WERI-Rb-1 (cell line): ENCODE results near the gene CHD1L.
A peak's percentile ranks its signal among the peaks of the same experiment; 100 is the strongest.

Experiments used
- DNase-seq: peaks from one replicate; pipeline ENCODE4 v3.0.0-alpha.2; 2020
- H3K27ac ChIP-seq: fragments of 250-450 bp; sonication (Bioruptor Pico); 2 replicates; pipeline ENCODE4 v1.5.1; 2020; ENCODE audit warnings: mild to moderate bottlenecking, moderate library complexity
- H3K27me3 ChIP-seq: fragments of 250-450 bp; sonication (Bioruptor Pico); 2 replicates; pipeline ENCODE4 v1.5.1; 2021; ENCODE audit warnings: mild to moderate bottlenecking, low read depth, moderate library complexity; ENCODE audit not compliant: insufficient read depth, severe bottlenecking
- H3K36me3 ChIP-seq: fragments of 250-450 bp; sonication (Bioruptor Pico); 2 replicates; pipeline ENCODE4 v1.5.1; 2020; ENCODE audit warnings: mild to moderate bottlenecking, moderate library complexity
- H3K4me3 ChIP-seq: 2 replicates; pipeline ENCODE4 v1.5.1; 2011; ENCODE audit warnings: low read depth, mild to moderate bottlenecking, control low read depth, low read length
- H3K9me3 ChIP-seq: fragments of 250-450 bp; sonication (Bioruptor Pico); 2 replicates; pipeline ENCODE4 v1.5.1; 2021; ENCODE audit warnings: mild to moderate bottlenecking, moderate library complexity; ENCODE audit not compliant: severe bottlenecking
- CTCF ChIP-seq: IDR thresholded peaks from 2 replicates; pipeline ENCODE4 v1.5.1; 2011; ENCODE audit warnings: low read depth, mild to moderate bottlenecking, control low read depth, inconsistent platforms, low read length

The CHD1L gene

DNA sequence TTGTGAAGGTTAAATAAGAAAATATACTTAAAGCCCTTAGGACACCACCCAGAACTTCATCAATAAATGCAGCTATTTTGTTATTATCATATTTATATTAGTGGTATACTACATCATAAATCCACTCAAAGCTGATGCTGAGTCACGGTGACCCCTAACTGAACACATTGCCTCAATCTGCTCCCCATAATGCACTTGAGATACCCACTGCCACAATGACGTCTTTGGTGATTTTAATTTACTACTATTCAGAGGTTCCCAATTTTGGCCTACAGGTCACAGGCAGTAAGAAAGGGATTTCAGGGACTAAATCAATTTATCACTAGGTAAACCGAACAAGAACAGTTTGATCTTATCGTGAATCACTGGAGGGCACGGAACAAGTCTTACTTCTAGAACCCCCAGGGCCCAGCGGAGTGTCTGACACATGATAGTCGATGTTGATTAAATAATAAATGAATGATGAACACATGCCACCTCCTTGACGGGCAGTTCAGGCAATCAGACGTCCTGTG, 493 bp upstream of the CHD1L start:
- Histone ChIP-seq H3K4me3 (peak overlapping the region; percentile 79), H3K9me3 (peaks cover 2% of the 10 kb centered on the region), H3K27ac (no peak overlapping the region), H3K27me3 (no peaks in the 10 kb centered on the region), H3K36me3 (peaks cover 15% of the 10 kb centered on the region)
- no peak for TF ChIP-seq CTCF
- DNase-seq, result no peak

GRCh38 chr1:147243228-147243685, 773 bp downstream of the CHD1L start:
- H3K9me3 ChIP-seq, result no peaks in the 10 kb centered on the region
- peak overlapping the region; percentile 98 for H3K27ac ChIP-seq
- peaks cover 15% of the 10 kb centered on the region for H3K36me3 ChIP-seq
- H3K4me3 ChIP-seq, result peak overlapping the region; percentile 79
- H3K27me3 ChIP-seq, result no peaks in the 10 kb centered on the region
- peak; percentile 73 for DNase-seq
- TF ChIP-seq CTCF, result peak; percentile 12; the same call in 1 of the 2 replicates

DNA sequence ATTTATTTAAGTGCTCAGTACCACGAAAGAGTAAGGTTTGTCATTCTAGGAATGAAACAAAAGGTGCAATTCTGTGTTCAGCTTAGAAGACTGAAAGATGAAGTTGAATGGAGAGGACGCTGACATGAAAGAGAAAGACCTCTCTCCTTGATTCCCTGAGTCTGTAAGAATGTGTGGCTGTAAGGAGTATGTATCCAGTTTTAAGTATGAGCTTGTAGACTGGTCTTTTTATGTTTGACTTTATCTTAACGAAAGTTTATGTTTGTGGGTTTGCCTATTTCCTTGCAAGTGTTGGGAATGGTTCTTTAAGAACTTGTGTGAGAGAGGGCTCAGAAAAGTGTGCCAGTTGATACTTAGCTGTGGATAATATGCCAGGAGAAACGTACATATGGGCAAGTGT, 1.4 kb downstream of the CHD1L start:
- DNase-seq, result no peak
- no peak overlapping the region; the same call in 1 of the 2 replicates for H3K27ac ChIP-seq
- H3K9me3 ChIP-seq, result no peaks in the 10 kb centered on the region

GRCh38 chr1:147245129-147245528, 2.6 kb downstream of the CHD1L start:
- H3K36me3 ChIP-seq, result peaks cover 15% of the 10 kb centered on the region
- TF ChIP-seq CTCF, result no peak
- no peak for DNase-seq
- no peaks in the 10 kb centered on the region for H3K9me3 ChIP-seq
- H3K27ac ChIP-seq, result no peak overlapping the region
- no peak overlapping the region for H3K4me3 ChIP-seq
- no peaks in the 10 kb centered on the region for H3K27me3 ChIP-seq

More for the DNA sequence above, 1.4 kb downstream of the CHD1L start:
- H3K36me3 ChIP-seq, result peaks cover 15% of the 10 kb centered on the region
- TF ChIP-seq CTCF, result no peak
- H3K27me3 ChIP-seq, result no peaks in the 10 kb centered on the region
- peak overlapping the region; percentile 79 for H3K4me3 ChIP-seq

GRCh38 chr1:147245586-147246021, 3.1 kb downstream of the CHD1L start:
- Histone ChIP-seq H3K4me3 (no peak overlapping the region), H3K27me3 (no peaks in the 10 kb centered on the region), H3K27ac (no peak overlapping the region), H3K9me3 (no peaks in the 10 kb centered on the region), H3K36me3 (peaks cover 15% of the 10 kb centered on the region)
- DNase-seq, result no peak
- no peak for TF ChIP-seq CTCF
